ENCODE results near the gene TTC13. TPM values are rescaled to one million over a fixed set of nuclear protein-coding genes. Genes with fewer than 3 reads are reported as not detected.
A peak's percentile ranks its signal among the peaks of the same experiment; 100 is the strongest.

The TTC13 gene
- total and polyA plus RNA-seq, 2 of the 4 experiments (the other 2 are of a cell fraction): 6.1 to 9.1 TPM

- Histone ChIP-seq H2AK5ac (ENCODE audit: low read depth, low read length) (peak overlapping the region; percentile 97), H2BK120ac (ENCODE audit: low read depth, low read length) (peak overlapping the region; percentile 96), H4K8ac (ENCODE audit: low read depth in 2 of 2, low read length in 2 of 2) (peak overlapping the region; percentile 14 to 62), H3K14ac (replicated peaks; ENCODE audit: low read depth, low read length) (peak overlapping the region; percentile 57), H3K56ac (ENCODE audit: extremely low read depth, insufficient read depth, low read length) (no peak overlapping the region), H3K9me3 (ENCODE audit: control insufficient read depth, insufficient read depth, low read length) (no peaks in the 10 kb centered on the region), H4K5ac (ENCODE audit: low read depth, low read length) (peak overlapping the region; percentile 27), H3K18ac (ENCODE audit: low read depth, low read length) (peak overlapping the region; percentile 84), H2AK9ac (replicated peaks; ENCODE audit: low read depth, low read length, poor library complexity) (peak overlapping the region; percentile 66), H3K4me1 (ENCODE audit: control insufficient read depth, insufficient read depth, low read length) (peaks cover 28% of the 10 kb centered on the region), H3K4me2 (ENCODE audit: low read depth, low read length) (no peak overlapping the region), H3K36me3 (ENCODE audit: control insufficient read depth, insufficient read depth, low read length) (no peaks in the 10 kb centered on the region), H2BK15ac (ENCODE audit: low read depth, low read length) (peak overlapping the region; percentile 73; the same call in 2 of the 3 replicates), H3K4me3 (ENCODE audit: insufficient read depth, low read depth, low read length) (no peak overlapping the region), H4K91ac (ENCODE audit: insufficient read depth, low read depth, low read length) (peak overlapping the region; percentile 90), H2BK20ac (ENCODE audit: low read depth, low read length) (peak overlapping the region; percentile 89), H3K79me1 (ENCODE audit: low read depth in 1 of 2, low read length in 2 of 2) (no peaks in the 10 kb centered on the region), H3K9me1 (ENCODE audit: insufficient read depth, low read length) (peaks cover 15% of the 10 kb centered on the region), H2AFZ (replicated peaks; ENCODE audit: low read length, poor library complexity) (peak overlapping the region; percentile 70), H2BK5ac (ENCODE audit: low read depth, low read length, poor library complexity, severe bottlenecking) (peak overlapping the region; percentile 32), H3K9ac (ENCODE audit: low read depth, low read length) (no peak overlapping the region), H3K4ac (ENCODE audit: low read depth, low read length) (peak overlapping the region; percentile 94), H4K20me1 (ENCODE audit: insufficient read depth, low read length) (no peaks in the 10 kb centered on the region), H3K27ac (ENCODE audit: insufficient read depth, low read length) (peak overlapping the region; percentile 60; the same call in 1 of the 2 replicates), H3K23ac (ENCODE audit: low read depth, low read length) (no peak overlapping the region), H3K27me3 (ENCODE audit: control insufficient read depth, insufficient read depth, low read length) (no peaks in the 10 kb centered on the region)
- intact Hi-C loops (cut with micrococcal nuclease) (no loop called here), dilution Hi-C loops (cut with HindIII; ENCODE audit: low sequenced_read_pairs, unreplicated experiment) (no loop called here), in situ Hi-C loops (cut with MboI; ENCODE audit: low sequenced_read_pairs) (no loop called here)
- no peak for ATAC-seq (ENCODE audit: low read depth)
- TF ChIP-seq CTCF (conservative IDR thresholded peaks at IDR 0.05; ENCODE audit: low read depth, low read length): no peak
- no peak for TF ChIP-seq SMC3 (IDR thresholded peaks at IDR 0.05; ENCODE audit: low read depth, low read length)
- no peak for TF ChIP-seq FOS (IDR thresholded peaks at IDR 0.05; ENCODE audit: low read depth, low read length)
- TF ChIP-seq RFX5 (IDR thresholded peaks at IDR 0.05; ENCODE audit: low read depth, low read length): no peak
- no peak for TF ChIP-seq CEBPB (IDR thresholded peaks at IDR 0.05; ENCODE audit: low read depth, low read length)
- TF ChIP-seq MAFK (IDR thresholded peaks at IDR 0.05; ENCODE audit: low read depth, low read length): no peak
- no peak for TF ChIP-seq POLR2A (IDR thresholded peaks at IDR 0.05; ENCODE audit: low read depth, low read length)
- no CpG with 5 or more reads among the region's 6 CpGs for WGBS, 2 experiments (ENCODE audit: extremely low coverage in 2 of 2, insufficient read length in 1 of 2)
- ChIA-PET CTCF (interaction anchor here (0.9 kb wide), 1 partner anchor 10 kb away, joined by 4 read pairs; no protein-coding TSS in a partner anchor), POLR2A (ENCODE audit: unreplicated experiment) (no interaction called here)
- DNase-seq: no peak
- no TSS peak for BruUV-seq (replicated peaks)
Observed at GRCh38 chr1:230876660-230877059, 102.0 kb downstream of the TTC13 start.
